CD4-positive, alpha-beta T cell (primary cell): ENCODE results near the gene LINC00632. TPM values are rescaled to one million over a fixed set of nuclear protein-coding genes. Genes with fewer than 3 reads are reported as not detected.

Experiments used
- ATAC-seq: fragments of 200-7000 bp; cut with Tn5 transposase; one replicate; pipeline ENCODE4 v1.10.0; 2022; ENCODE audit warnings: mild to moderate bottlenecking; ENCODE audit not compliant: poor library complexity
- CTCF ChIA-PET: fragments of 350-600 bp; sonication (Branson Sonifier 250); formaldehyde crosslinking; loops from one replicate; lab custom pipeline; 2021; ENCODE audit warnings: antibody characterized with exemption, inconsistent platforms; lab: Charles Lee
- POLR2A ChIA-PET: fragments of 350-600 bp; sonication (Branson Sonifier 250); formaldehyde crosslinking; loops from one replicate; lab custom pipeline; 2021; ENCODE audit warnings: antibody characterized with exemption, inconsistent platforms; lab: Charles Lee
- DNase-seq, 14 experiments: peaks; one replicate each; pipeline ENCODE4 v3.0.0-alpha.2; 2013 to 2020; ENCODE audit warnings: mixed read lengths in 2 of 14
- H3K27ac ChIP-seq, 2 donors: one replicate each; pipeline versions ENCODE4 v1.5.1 to v1.7.0; 2013; ENCODE audit warnings: low read length in 2 of 2, low read depth in 1 of 2, mild to moderate bottlenecking in 1 of 2
- H3K27me3 ChIP-seq, 2 experiments: 1 replicate in 1 of 2; 2 replicates in 1 of 2; pipeline versions ENCODE4 v1.6.1 to v1.7.0; 2013; ENCODE audit warnings: low read length in 2 of 2, control low read depth in 1 of 2, mild to moderate bottlenecking in 1 of 2, moderate library complexity in 1 of 2; ENCODE audit not compliant: insufficient read depth in 2 of 2, control insufficient read depth in 1 of 2
- H3K36me3 ChIP-seq: one replicate; pipeline ENCODE4 v1.6.1; 2013; ENCODE audit warnings: low read length, control low read depth; ENCODE audit not compliant: insufficient read depth
- H3K4me1 ChIP-seq: one replicate; pipeline ENCODE4 v1.6.1; 2013; ENCODE audit warnings: low read length, control low read depth; ENCODE audit not compliant: insufficient read depth
- H3K4me3 ChIP-seq: one replicate; pipeline ENCODE4 v1.5.1; 2013; ENCODE audit warnings: mild to moderate bottlenecking, low read length, moderate library complexity
- H3K9me3 ChIP-seq, 2 experiments: 1 replicate in 1 of 2; 2 replicates in 1 of 2; pipeline versions ENCODE4 v1.6.1 to v1.7.0; 2013; ENCODE audit warnings: low read length in 2 of 2, mild to moderate bottlenecking in 2 of 2, control low read depth in 1 of 2, moderate library complexity in 1 of 2; ENCODE audit not compliant: control insufficient read depth in 1 of 2, insufficient read depth in 1 of 2
- H3K27ac Mint-ChIP-seq: one replicate; pipeline ENCODE4 v1.8.0; 2020; ENCODE audit warnings: mixed read lengths
- H3K27me3 Mint-ChIP-seq: one replicate; pipeline ENCODE4 v1.8.0; 2021; ENCODE audit warnings: mixed read lengths
- H3K36me3 Mint-ChIP-seq: one replicate; pipeline ENCODE4 v1.8.0; 2021; ENCODE audit warnings: low read depth, mixed read lengths
- H3K4me1 Mint-ChIP-seq: one replicate; pipeline ENCODE4 v1.8.0; 2021; ENCODE audit warnings: low read depth, mixed read lengths
- H3K4me3 Mint-ChIP-seq: one replicate; pipeline ENCODE4 v1.8.0; 2020; ENCODE audit warnings: mild to moderate bottlenecking, mixed read lengths
- H3K9me3 Mint-ChIP-seq: one replicate; pipeline ENCODE4 v1.8.0; 2020; ENCODE audit warnings: mixed read lengths
- CTCF ChIP-seq: fragments of 200-600 bp; IDR thresholded peaks from one replicate; pipeline ENCODE4 v1.8.0; 2022; ENCODE audit warnings: antibody characterized with exemption, mild to moderate bottlenecking
- intact Hi-C, 2 experiments: fragments of 100-400 bp; cut with DNase I in 1 of 2; cut with micrococcal nuclease in 1 of 2; formaldehyde crosslinking; loops; one replicate each; pipeline versions ENCODE4 v1.15.1 to v1.9.0; 2023 to 2025; cut with DNase I, micrococcal nuclease
- total RNA-seq, 174 experiments: library from RNA in 2 of 174; stranded (reverse) in 2 of 174; gene quantifications; one replicate each; pipeline ENCODE4 v1.2.3 and lab custom pipeline; 2021 to 2026

The LINC00632 gene
- total RNA-seq, 2 experiments from 2014 or later: 9.4 to 10.8 TPM

GRCh38 chrX:140712413-140713173 lies 3.0 kb downstream of the LINC00632 start:
- no peaks in the 10 kb centered on the region for H3K4me1 ChIP-seq
- H3K4me3 ChIP-seq: peak overlapping the region; percentile 3
- intact Hi-C loops: no loop called here
- H3K36me3 ChIP-seq: no peaks in the 10 kb centered on the region
- peak; percentile 78 for ATAC-seq
- H3K4me3 Mint-ChIP-seq: peak overlapping the region; percentile 73
- H3K9me3 Mint-ChIP-seq: no peaks in the 10 kb centered on the region
- no peaks in the 10 kb centered on the region for H3K27me3 Mint-ChIP-seq
- H3K27me3 ChIP-seq: no peaks in the 10 kb centered on the region
- ChIA-PET CTCF (interaction anchor here (0.6 kb wide), 1 partner anchor 30 kb away, joined by 3 read pairs; no protein-coding TSS in a partner anchor), POLR2A (no interaction called here)
- no peaks in the 10 kb centered on the region for H3K9me3 ChIP-seq
- H3K36me3 Mint-ChIP-seq: no peaks in the 10 kb centered on the region
- no peak for TF ChIP-seq CTCF
- peak in 11 of 14 experiments; percentile 1 to 73 (median 28) for DNase-seq
- no peak overlapping the region for H3K27ac Mint-ChIP-seq
- no peak overlapping the region for H3K27ac ChIP-seq
- H3K4me1 Mint-ChIP-seq: peaks cover 7% of the 10 kb centered on the region

GRCh38 chrX:140713174-140713539 lies 3.6 kb downstream of the LINC00632 start:
- Mint-ChIP-seq H3K27me3 (no peaks in the 10 kb centered on the region), H3K4me3 (peak overlapping the region; percentile 73), H3K36me3 (no peaks in the 10 kb centered on the region), H3K4me1 (peaks cover 7% of the 10 kb centered on the region), H3K27ac (no peak overlapping the region), H3K9me3 (no peaks in the 10 kb centered on the region)
- POLR2A ChIA-PET: no interaction called here
- no peak overlapping the region for H3K27ac ChIP-seq
- H3K27me3 ChIP-seq: no peaks in the 10 kb centered on the region
- CTCF ChIA-PET: no interaction called here
- DNase-seq (peak in 1 of 14 experiments; percentile 7), ATAC-seq (peak; percentile 45)
- TF ChIP-seq CTCF: no peak
- peak overlapping the region; percentile 3 for H3K4me3 ChIP-seq
- no peaks in the 10 kb centered on the region for H3K9me3 ChIP-seq
- H3K4me1 ChIP-seq: no peaks in the 10 kb centered on the region
- no peaks in the 10 kb centered on the region for H3K36me3 ChIP-seq
- intact Hi-C loops: no loop called here

GRCh38 chrX:140715787-140716186 lies 6.2 kb downstream of the LINC00632 start:
- no peak for ATAC-seq
- H3K4me1 Mint-ChIP-seq: peaks cover 7% of the 10 kb centered on the region
- no peaks in the 10 kb centered on the region for H3K27me3 Mint-ChIP-seq
- POLR2A ChIA-PET: no interaction called here
- Histone ChIP-seq H3K27ac (no peak overlapping the region), H3K27me3 (no peaks in the 10 kb centered on the region), H3K36me3 (no peaks in the 10 kb centered on the region), H3K4me1 (no peaks in the 10 kb centered on the region), H3K4me3 (no peak overlapping the region), H3K9me3 (no peaks in the 10 kb centered on the region)
- intact Hi-C loops: no loop called here
- no peak overlapping the region for H3K27ac Mint-ChIP-seq
- CTCF ChIA-PET: no interaction called here
- no peak overlapping the region for H3K4me3 Mint-ChIP-seq
- H3K9me3 Mint-ChIP-seq: no peaks in the 10 kb centered on the region
- no peaks in the 10 kb centered on the region for H3K36me3 Mint-ChIP-seq
- TF ChIP-seq CTCF: no peak
- DNase-seq: no peak
